Measurements from ENCODE around the gene SETX. TPM values are rescaled to one million over a fixed set of nuclear protein-coding genes. Genes with fewer than 3 reads are reported as not detected.

SETX gene
- total RNA-seq, 1 experiment from 2014 or later = 44.3 TPM

- Histone ChIP-seq H3K79me2 (ENCODE audit: insufficient read depth, low read length) (peaks cover 4% of the 10 kb centered on the region; the same call in 1 of the 2 replicates), H3K79me1 (ENCODE audit: insufficient read depth, low read depth, low read length, poor library complexity, severe bottlenecking) (no peaks in the 10 kb centered on the region), H2BK120ac (ENCODE audit: low read depth, low read length, poor library complexity, severe bottlenecking) (no peak overlapping the region), H3K23ac (ENCODE audit: insufficient read length, low read depth, low read length) (no peak overlapping the region), H3K4me1 (ENCODE audit: insufficient read depth, low read length) (no peaks in the 10 kb centered on the region), H3K4me2 (ENCODE audit: insufficient read depth, insufficient read length, low read length) (no peak overlapping the region), H2BK15ac (ENCODE audit: low read depth, low read length) (no peak overlapping the region), H3K4ac (ENCODE audit: low read depth, low read length) (no peak overlapping the region), H4K20me1 (ENCODE audit: control insufficient read depth, insufficient read depth, insufficient read length) (no peaks in the 10 kb centered on the region), H3T11ph (ENCODE audit: low read length) (no peak overlapping the region), H3K27ac (ENCODE audit: insufficient read length, low read depth, low read length) (no peak overlapping the region), H4K5ac (ENCODE audit: insufficient read length, low read depth, low read length) (no peak overlapping the region), H3K9me3 (ENCODE audit: control insufficient read depth, low read depth, low read length) (no peaks in the 10 kb centered on the region), H3K27me3 (ENCODE audit: insufficient read depth, low read length) (no peaks in the 10 kb centered on the region), H3K23me2 (ENCODE audit: insufficient read length, low read depth, low read length, poor library complexity, severe bottlenecking) (peaks cover 5% of the 10 kb centered on the region), H2AFZ (ENCODE audit: low read length) (no peak overlapping the region), H4K91ac (ENCODE audit: insufficient read length, low read depth, low read length) (no peak overlapping the region), H2BK5ac (ENCODE audit: insufficient read length, low read length) (no peak overlapping the region), H3K9ac (ENCODE audit: extremely low read depth, insufficient read length, low read length) (no peak overlapping the region), H3K18ac (ENCODE audit: insufficient read length, low read depth, low read length) (no peak overlapping the region), H3K56ac (ENCODE audit: insufficient read length, low read depth, low read length) (no peak overlapping the region), H2AK5ac (ENCODE audit: insufficient read length, low read length) (no peak overlapping the region), H2BK12ac (ENCODE audit: insufficient read length, low read depth, low read length) (no peak overlapping the region), H2BK20ac (ENCODE audit: low read depth, low read length, poor library complexity, severe bottlenecking) (no peak overlapping the region), H3K14ac (ENCODE audit: insufficient read depth, low read length) (no peak overlapping the region), H4K8ac (replicated peaks; ENCODE audit: insufficient read length, low read depth, low read length) (no peak overlapping the region)
- no peak for DNase-seq
- Mint-ChIP-seq H3K36me3 (ENCODE audit: insufficient read depth in 1 of 3, low read depth in 3 of 3) (peaks cover 13 to 23% (median 19%) of the 10 kb centered on the region in 3 experiments; a peak in 6 of 7 replicates), H3K9me3 (no peaks in the 10 kb centered on the region; a peak in 1 of 5 replicates), H3K4me1 (peaks cover 13 to 15% of the 10 kb centered on the region in 2 experiments), H3K27me3 (ENCODE audit: low read depth) (no peaks in the 10 kb centered on the region), H3K4me3 (peak overlapping the region in 1 of 2 experiments; percentile 23; a peak in 2 of 5 replicates), H3K27ac (peak overlapping the region in 1 of 3 experiments; percentile 85; a peak in 3 of 7 replicates)
- no peak for TF ChIP-seq CTCF (conservative IDR thresholded peaks at IDR 0.05)
- no CpG with 5 or more reads among the region's 26 CpGs for WGBS (ENCODE audit: extremely low coverage, insufficient read length, low lambda C conversion rate)
Observed at GRCh38 chr9:132356324-132356924, 1.6 kb upstream of the SETX start.
